OCI-LY1 (cell line): ENCODE data around the gene ZFP36L2.

Experiments
- H2AFZ ChIP-seq: fragments of 200-600 bp; sonication (generic), shearing (Covaris generic); 2 replicates; pipeline ENCODE4 v1.6.0; 2014; ENCODE audit warnings: antibody characterized with exemption, mild to moderate bottlenecking, low read length
- H3F3A ChIP-seq: fragments of 200-600 bp; sonication (generic), shearing (Covaris generic); 2 replicates; pipeline ENCODE4 v1.6.0; 2014; ENCODE audit warnings: mild to moderate bottlenecking, antibody characterized with exemption, low read length, moderate library complexity; ENCODE audit not compliant: insufficient read depth
- H3K27ac ChIP-seq: fragments of 200-600 bp; sonication (generic); 2 replicates; pipeline ENCODE4 v1.5.1; 2014; ENCODE audit warnings: low read length, mixed run types, mild to moderate bottlenecking, low read depth; ENCODE audit not compliant: poor library complexity, severe bottlenecking
- H3K27me3 ChIP-seq: fragments of 200-600 bp; sonication (generic); 2 replicates; pipeline ENCODE4 v1.6.0; 2014; ENCODE audit warnings: antibody characterized with exemption, mild to moderate bottlenecking, low read length, moderate library complexity; ENCODE audit not compliant: insufficient read depth
- H3K36me3 ChIP-seq: fragments of 200-600 bp; sonication (generic); 2 replicates; pipeline ENCODE4 v1.6.1; 2014; ENCODE audit warnings: mild to moderate bottlenecking, antibody characterized with exemption, low read length, moderate library complexity, mixed read lengths; ENCODE audit not compliant: insufficient read depth
- H3K4me1 ChIP-seq: fragments of 200-600 bp; sonication (generic); 2 replicates; pipeline ENCODE4 v1.5.1; 2014; ENCODE audit warnings: mild to moderate bottlenecking, low read length, moderate library complexity; ENCODE audit not compliant: insufficient read depth, severe bottlenecking
- H3K4me2 ChIP-seq: fragments of 200-600 bp; sonication (generic), shearing (Covaris generic); 2 replicates; pipeline ENCODE4 v1.6.1; 2014; ENCODE audit warnings: low read length
- H3K4me3 ChIP-seq: fragments of 200-600 bp; sonication (generic); 2 replicates; pipeline ENCODE4 v1.5.1; 2014; ENCODE audit warnings: low read length, low read depth, mild to moderate bottlenecking, mixed read lengths; ENCODE audit not compliant: poor library complexity, severe bottlenecking
- H3K79me2 ChIP-seq: fragments of 200-600 bp; shearing (Covaris generic); 2 replicates; pipeline ENCODE4 v1.6.1; 2016; ENCODE audit warnings: mixed run types, low read length, mixed read lengths; ENCODE audit not compliant: insufficient read depth
- H3K9ac ChIP-seq: fragments of 200-600 bp; sonication (generic), shearing (Covaris generic); 2 replicates; pipeline ENCODE4 v1.6.1; 2014; ENCODE audit warnings: mild to moderate bottlenecking, low read length, mixed read lengths
- H3K9me2 ChIP-seq: fragments of 200-600 bp; sonication (generic), shearing (Covaris generic); 2 replicates; pipeline ENCODE4 v1.6.1; 2014; ENCODE audit warnings: low read depth, mild to moderate bottlenecking, low read length, mixed read lengths
- H3K9me3 ChIP-seq: fragments of 200-600 bp; shearing (Covaris generic); 2 replicates; pipeline ENCODE4 v1.6.1; 2014; ENCODE audit warnings: low read length, mixed read lengths
- H4K20me1 ChIP-seq: fragments of 200-600 bp; sonication (generic), shearing (Covaris generic); 2 replicates; pipeline ENCODE4 v1.6.0; 2016; ENCODE audit warnings: mild to moderate bottlenecking, low read length; ENCODE audit not compliant: insufficient read depth
- CTCF ChIP-seq: fragments of 200-600 bp; sonication (generic), shearing (Covaris generic); IDR thresholded peaks from 2 replicates; pipeline ENCODE4 v1.5.1; 2017; ENCODE audit warnings: mild to moderate bottlenecking, antibody characterized with exemption, low read length, moderate library complexity, mixed read lengths
- EZH2 ChIP-seq: fragments of 200-600 bp; sonication (generic), shearing (Covaris generic); IDR thresholded peaks from 2 replicates; pipeline ENCODE4 v1.8.0; 2017; ENCODE audit warnings: borderline replicate concordance, mixed run types, mild to moderate bottlenecking, antibody characterized with exemption, low read length, moderate library complexity, mixed read lengths

Gene ZFP36L2

GRCh38 chr2:43254331-43254730 is 27.9 kb upstream of the ZFP36L2 start:
- no peaks in the 10 kb centered on the region for H3K27me3 ChIP-seq
- no peak overlapping the region for H3K4me2 ChIP-seq
- no peak for TF ChIP-seq EZH2
- no peak for TF ChIP-seq CTCF
- no peak overlapping the region for H3K9ac ChIP-seq
- H3K79me2 ChIP-seq: no peaks in the 10 kb centered on the region
- H3K4me3 ChIP-seq: no peak overlapping the region
- no peaks in the 10 kb centered on the region for H3K9me3 ChIP-seq
- no peaks in the 10 kb centered on the region for H4K20me1 ChIP-seq
- H3K4me1 ChIP-seq: no peaks in the 10 kb centered on the region
- no peak overlapping the region for H2AFZ ChIP-seq
- H3K27ac ChIP-seq: no peak overlapping the region
- no peaks in the 10 kb centered on the region for H3K36me3 ChIP-seq
- H3K9me2 ChIP-seq: no peaks in the 10 kb centered on the region
- H3F3A ChIP-seq: no peaks in the 10 kb centered on the region

DNA sequence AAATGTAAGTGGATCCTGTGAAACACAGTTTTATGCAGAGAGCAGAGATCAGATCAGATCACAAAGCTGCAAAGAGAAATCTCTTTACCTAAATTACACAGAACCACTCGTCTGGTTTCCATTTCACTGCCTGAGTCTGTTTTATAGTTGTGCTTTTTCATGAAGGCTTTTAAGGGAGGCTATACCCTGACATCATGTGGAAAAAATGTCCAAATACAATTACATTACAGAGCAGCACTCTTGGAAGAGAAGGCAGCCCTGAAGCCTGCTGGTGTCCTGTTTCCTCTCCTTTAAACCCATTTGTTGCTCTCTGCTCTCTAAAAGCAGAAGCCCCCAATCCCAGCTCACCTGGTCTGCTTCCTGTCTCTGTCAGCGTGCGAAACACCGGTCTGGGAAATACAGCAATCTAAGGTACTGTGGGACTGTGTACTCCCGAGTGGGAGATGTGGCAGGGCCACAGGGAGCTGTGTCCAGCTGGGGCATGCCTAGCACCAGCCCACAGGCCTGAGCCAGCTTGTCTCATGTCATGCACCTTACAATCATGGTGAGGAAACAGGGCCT is 24.8 kb upstream of the ZFP36L2 start:
- Histone ChIP-seq H3K9ac (no peak overlapping the region), H3K79me2 (no peaks in the 10 kb centered on the region), H4K20me1 (no peaks in the 10 kb centered on the region), H3K9me2 (no peaks in the 10 kb centered on the region), H2AFZ (no peak overlapping the region), H3K27ac (no peak overlapping the region), H3K9me3 (no peaks in the 10 kb centered on the region), H3F3A (no peaks in the 10 kb centered on the region), H3K4me3 (no peak overlapping the region), H3K4me1 (no peaks in the 10 kb centered on the region), H3K4me2 (no peak overlapping the region), H3K27me3 (no peaks in the 10 kb centered on the region), H3K36me3 (no peaks in the 10 kb centered on the region)
- no peak for TF ChIP-seq EZH2
- TF ChIP-seq CTCF: no peak

- H3K27me3 ChIP-seq: no peaks in the 10 kb centered on the region
- H3K4me2 ChIP-seq: no peak overlapping the region
- no peaks in the 10 kb centered on the region for H3K9me2 ChIP-seq
- H3K4me3 ChIP-seq: no peak overlapping the region
- H3F3A ChIP-seq: no peaks in the 10 kb centered on the region
- H4K20me1 ChIP-seq: no peaks in the 10 kb centered on the region
- no peak overlapping the region for H3K27ac ChIP-seq
- H3K79me2 ChIP-seq: no peaks in the 10 kb centered on the region
- no peaks in the 10 kb centered on the region for H3K9me3 ChIP-seq
- no peaks in the 10 kb centered on the region for H3K4me1 ChIP-seq
- H3K9ac ChIP-seq: no peak overlapping the region
- TF ChIP-seq EZH2 (no peak), CTCF (no peak)
- H2AFZ ChIP-seq: no peak overlapping the region
- no peaks in the 10 kb centered on the region for H3K36me3 ChIP-seq
These were observed 23.6 kb upstream of the ZFP36L2 start for GRCh38 chr2:43250015-43250414.
